ENCODE measurements around the gene KCNMA1.
A peak's percentile ranks its signal among the peaks of the same experiment; 100 is the strongest.

The KCNMA1 gene

DNA sequence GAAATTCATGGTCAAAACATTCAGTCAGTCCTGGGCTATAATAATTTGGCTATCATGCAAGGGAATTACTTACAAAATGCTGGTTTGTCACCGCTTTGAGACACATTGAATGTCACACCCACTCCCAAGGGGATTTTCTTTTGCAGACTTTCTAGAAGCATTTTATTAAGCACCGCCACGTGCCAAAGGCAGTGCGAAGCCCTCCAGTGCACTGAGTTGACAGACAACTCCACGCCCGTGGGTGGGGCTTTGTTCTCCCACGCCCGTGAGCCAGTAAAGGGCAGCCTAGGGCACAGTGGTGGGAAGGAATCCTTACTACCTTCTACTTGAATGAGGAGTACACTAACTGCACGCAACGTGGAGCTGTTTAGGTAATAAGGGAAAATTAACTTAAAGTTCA, 515.8 kb downstream of the KCNMA1 start:
- no peak for DNase-seq

DNA sequence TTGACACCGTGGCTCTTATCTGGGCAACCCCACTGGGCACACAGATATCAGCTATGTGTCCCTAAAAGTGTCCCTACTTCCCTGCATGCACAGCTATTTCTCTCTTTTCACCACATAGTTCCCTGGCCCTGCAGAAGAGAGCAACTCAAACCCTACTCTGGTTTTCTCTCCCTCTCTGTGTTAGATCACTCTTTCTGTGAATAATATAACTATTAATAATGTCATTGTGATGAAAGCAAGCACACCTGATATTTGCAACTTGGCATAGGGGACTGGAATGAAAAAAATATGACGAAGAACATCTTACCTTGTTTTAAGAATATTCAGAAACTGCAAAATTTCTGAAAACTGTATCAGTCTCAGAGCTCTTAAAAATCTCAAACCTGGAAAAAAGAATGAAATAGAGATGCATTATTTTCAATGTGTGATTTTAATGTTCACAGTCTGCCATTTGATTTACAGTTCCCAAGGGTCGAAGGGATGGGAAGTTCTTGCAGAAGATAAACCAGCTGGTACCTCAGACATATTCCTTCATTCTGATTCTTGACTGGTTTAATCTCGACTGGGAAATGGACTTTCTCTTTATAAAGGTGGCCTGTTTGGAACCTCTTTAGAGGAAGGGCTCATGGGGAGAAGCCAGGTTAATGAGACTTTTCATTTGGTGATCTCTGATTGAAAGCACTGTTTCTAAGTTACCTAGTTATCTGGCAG, 516.8 kb downstream of the KCNMA1 start:
- DNase-seq = no peak

DNA sequence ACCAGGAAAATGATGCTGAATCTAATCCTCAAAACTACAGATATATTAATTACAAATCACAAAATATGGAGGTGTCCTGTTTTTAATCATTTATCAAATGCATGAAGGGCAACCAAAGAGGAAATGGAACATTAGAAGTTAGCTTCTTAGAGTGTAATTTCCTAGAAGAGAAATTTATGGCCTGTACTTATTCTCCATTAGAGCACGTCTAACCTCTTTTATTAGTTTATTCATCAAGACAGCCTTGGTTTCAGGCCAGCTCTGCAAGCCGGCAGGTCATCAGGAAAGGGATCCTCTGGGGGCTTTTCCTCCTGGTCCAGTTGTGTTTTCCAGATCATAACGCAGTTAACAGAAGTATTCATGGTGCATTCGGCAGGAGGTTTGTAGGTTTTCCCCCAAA, 517.6 kb downstream of the KCNMA1 start:
- no peak for DNase-seq

DNA sequence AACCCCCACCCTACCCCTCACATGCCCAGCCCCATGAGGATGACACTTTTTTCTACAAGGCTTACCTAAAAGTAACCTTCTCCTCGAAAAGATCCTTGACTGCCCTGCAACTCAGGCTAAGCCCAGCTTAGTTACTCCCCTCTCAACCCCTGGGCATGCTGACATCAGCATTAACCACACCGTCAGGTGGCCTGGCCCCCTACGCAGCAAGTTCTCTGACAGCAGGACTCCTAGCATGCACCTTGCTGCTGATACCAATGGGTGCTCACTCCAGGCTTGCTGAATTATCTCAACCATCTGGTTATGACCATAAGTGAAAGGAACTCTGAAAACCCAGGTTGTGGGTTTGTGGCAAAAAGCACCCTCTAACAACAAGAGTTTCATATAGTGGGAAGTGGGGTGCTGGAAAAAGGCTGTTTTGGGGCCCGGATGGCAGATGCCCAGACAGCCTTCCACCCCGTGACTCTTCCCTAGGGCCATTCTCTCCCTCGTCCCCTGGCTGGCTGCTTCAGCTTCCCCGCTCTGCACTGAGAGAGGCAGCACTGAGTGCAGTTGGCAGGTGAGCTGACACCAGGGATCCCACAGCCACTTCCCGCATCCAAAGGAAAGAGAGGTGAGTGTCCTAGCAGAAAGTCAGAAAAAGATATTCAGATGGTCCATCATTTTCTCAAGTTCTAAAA, 518.9 kb downstream of the KCNMA1 start:
- no peak for DNase-seq

DNA sequence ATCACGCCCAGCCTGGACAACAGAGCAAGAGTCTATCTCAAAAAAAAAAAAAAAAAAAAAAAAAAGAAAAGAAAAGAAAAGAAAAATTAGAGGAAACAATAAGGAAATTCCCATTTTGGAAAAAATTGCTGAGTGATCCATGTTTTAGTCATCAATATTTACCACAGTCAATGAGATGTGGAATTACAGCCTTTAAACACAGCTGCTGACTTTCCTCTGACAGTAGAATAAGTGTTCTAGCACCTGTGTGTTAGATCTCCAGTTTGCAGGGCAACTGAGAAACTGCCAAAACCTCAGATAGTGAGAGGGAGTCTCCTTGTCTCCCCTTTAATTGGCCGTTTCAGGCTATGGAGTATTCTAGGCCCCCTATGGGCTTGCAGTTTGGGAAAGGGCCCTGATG, 520.1 kb downstream of the KCNMA1 start:
- DNase-seq = no peak

DNA sequence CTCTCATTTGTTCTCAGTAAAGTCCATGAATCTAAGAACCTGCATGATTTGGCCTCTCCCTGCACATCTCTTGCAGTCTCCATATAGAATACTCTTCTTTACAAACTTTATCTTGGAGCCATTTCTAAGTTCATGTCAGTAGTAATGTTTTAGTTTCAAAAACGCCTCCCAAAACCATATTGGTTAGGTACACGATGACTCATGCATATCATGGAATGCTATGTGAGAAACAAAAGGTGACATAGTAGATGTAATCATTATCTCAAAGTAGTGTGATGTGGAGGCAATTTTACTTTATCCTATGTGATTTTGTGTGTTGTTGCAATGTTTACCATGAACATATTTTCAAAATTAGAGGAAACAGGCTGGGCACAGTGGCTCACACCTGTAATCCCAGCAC, 520.7 kb downstream of the KCNMA1 start:
- DNase-seq = no peak

DNA sequence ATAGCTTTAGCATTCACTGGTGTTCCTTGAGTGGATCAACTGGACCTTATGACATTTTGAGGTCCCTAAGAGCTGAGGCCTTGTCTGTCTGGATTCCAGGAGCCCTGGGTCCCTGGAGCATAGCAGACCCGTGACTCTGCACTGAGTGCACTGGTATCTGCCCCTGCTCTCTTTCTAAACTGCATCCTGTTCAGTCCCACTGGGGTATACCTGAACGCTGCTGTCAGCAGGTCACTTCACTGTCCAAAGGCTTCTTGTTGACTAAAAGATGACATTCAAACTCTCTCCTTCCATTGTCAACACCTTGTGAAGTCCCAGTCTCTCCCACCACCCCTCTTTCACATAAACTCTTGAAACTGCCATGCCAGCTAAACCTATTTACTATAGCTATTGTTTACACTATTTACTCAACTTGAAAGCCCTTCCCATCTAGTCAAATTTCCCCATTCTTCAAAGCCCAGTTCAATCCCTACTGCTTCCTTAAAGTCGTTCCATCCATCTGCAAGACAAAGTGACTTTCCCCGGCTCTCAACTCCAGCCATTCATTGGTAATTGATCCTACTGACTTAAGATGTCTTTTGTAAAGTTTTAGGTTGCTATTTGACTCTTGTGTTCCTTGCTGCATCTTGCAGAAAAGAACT, 523.3 kb downstream of the KCNMA1 start:
- DNase-seq = no peak

DNA sequence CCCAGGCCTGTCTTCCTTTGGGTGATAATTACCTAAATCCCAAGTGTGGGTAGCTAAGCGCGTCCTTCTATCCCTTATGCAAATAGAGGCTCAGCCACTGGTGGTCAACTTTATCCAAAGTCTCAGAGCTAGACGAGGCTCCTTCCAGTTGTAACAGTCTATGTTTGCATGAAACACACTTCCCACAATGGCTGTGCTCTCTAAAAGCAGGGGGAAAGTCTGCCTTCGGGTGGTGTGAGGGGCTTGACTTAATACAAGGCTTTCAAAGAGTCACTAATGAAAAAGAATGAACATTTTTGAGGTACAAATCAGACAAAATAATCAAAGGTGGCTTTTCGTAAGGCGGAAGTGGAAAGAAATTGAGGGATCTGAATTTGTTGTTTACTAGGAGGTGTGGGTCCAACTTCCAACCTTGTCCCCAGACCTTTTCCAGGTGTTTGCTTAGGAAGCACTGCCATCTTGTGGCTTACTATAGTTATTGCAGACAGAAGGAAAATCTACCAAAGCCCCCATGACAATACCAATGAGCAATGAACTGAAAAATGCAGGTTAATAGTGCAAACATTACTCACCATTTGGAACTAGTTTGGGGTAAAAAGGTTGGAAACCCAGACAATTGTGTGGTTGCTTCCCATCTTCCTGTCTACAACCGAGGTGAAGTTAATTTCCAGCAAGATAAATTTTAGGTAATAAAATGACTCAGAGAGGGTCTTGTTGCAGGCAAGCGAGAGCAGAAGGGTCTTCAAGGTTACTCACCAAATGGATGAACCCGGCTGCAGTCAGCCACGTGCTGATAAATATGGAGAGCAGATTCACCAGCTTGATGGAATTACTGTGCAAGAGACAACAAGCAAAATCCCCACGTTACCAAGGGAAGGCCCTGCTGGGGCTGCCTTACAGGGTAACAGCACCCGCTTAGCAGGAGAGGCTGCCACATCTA, 525.7 kb downstream of the KCNMA1 start:
- peak; percentile 46 for DNase-seq

DNA sequence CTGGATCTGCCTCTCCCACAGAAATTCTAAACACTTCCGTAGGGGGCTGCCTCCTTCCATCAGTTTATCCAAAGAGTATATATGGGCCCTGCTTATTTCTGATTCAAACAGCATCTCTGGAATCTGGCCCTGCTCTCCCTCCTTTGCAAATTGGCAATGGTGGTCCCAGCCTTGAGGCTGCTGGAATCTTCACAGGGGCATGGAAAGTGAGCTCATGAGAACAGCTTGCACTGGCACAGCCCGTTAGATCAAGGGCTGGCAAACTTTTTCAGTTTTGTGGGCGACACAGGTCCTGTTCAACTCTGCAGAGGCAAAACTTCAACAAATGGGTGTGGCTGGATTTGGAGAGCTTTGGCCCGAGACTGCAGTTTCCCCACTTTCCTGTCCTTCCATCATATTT, 526.9 kb downstream of the KCNMA1 start:
- DNase-seq = peak; percentile 42

DNA sequence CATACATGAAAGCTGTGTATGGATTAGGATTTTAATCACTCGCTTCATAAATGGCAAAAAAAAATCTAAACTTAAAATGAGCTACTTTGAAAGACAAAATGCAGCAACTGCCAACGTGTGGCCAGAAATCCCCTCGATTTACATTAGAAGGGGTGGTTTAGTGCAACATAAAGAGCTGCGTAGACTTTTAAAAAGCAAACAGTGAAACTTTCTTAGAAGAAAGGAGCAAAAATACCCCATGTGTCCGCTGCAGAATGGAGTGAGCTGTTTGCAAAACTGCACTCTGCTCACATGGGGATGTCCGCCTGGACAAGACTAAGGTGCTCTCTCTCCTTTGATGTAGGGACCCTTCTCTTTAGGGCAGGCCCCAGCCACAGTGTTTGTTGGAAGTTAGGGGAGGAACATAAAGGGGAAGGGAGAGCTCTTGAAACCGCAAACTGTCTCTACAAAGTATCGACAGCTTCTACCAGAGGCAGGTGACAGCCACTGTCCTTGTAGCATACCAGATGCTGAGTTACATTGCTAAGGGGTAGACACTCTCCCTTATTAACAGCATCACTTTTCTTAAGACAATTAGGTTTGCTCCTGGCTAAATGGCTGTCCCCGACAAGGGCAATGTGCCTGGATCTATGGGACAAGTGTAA, 528.1 kb downstream of the KCNMA1 start:
- no peak for DNase-seq

DNA sequence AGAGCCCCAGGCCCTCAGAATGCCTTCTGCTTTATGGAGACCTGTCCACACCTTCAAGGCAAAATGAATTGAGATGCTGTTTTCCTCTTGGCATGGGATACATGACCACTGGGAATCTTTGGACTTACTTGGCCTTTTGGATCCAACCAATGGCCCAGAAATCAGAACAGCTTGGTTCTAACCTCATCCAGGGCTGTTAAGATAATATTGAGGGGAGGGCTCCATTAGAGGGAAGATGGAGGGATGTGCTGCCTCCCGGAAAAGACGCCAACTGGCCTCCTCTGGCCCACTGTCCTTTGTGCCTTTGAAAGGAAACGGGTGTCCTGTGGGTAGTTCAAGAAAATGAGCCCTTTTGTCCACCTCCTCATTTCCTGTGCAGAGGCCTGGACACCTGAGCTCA, 530.9 kb downstream of the KCNMA1 start:
- no peak for DNase-seq

DNA sequence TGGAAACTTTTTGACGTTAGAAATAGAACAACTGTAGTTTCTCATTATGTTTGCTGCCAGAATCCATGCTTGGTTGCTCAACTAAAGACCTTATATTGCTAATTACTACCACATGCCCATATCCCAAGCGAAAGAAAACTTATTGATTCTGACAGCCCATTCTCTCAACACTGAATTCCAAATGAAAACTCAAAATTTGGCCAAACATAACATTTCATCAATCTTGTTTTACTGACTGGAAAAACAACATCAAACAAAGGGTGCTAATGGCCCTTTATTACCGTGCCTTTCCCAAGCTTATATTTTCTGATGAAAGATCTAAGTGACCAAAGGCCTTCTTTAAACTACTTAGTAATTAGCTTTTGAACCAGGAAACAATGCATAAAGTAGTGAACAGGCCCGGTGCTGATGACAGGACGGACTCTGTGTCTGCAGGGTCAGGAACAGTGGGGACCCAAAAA, 531.8 kb downstream of the KCNMA1 start:
- DNase-seq = no peak

DNA sequence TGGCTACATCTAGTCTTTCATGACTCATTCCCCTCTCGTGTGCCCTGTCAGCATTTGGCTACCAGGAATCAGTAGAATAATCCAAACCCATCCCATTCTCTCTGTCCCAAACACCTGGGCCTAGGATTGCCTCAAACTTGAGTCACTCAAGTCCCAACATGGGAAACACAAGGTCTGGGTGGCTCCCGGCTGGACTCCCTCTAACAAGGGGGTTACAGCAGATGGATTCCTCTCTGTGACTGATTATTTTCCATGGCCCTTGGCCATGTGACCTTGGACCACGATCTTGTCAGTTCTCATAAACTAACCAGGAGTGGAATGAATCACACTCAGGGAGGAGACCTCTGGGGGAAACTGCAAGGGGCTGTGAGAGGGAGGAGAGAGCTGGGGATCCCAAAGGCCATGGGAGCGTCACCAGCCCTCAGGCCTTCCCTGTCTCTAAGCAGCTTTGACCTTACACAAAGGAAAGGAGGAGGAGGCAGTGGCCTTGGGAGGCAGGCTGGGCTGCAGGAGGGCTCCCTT, 533.1 kb downstream of the KCNMA1 start:
- DNase-seq = peak; percentile 44

DNA sequence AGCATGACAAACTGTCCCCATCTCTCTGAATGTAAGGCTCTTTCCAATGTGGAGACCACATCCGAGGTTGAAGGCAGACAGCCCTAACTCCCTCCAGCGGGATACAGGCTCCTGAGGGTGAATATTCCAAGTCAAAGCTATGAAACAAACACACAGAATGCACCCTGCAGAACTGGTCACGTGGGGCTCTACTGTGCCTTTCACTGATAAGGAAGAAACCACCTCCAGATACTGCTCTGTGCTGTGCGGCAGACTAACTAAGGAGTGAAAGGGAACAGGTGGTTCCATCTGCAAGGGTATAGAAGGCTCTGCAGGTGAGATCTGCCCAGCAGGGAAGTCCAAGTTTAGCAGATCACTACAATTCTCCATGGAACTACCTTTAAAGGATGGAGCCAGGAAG, 534.4 kb downstream of the KCNMA1 start:
- DNase-seq = no peak

DNA sequence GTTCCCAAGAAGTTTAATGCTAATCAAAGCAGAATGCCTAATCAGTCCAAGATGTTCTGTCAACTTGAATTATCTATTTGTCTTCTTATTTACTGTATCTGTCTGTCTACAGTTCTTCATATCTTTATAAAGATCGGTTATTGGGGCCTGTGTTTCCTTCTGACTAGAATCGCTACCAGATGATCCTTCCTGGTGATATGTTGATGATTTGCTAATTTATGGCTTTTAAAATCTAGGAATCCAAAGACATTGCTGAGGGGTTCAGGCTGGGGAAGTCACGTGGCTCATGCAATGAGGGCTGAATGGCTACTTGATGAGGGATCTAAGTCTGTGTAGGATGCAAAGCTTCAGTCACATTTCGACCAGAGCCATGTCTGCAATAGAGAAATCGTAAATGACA, 536.3 kb downstream of the KCNMA1 start:
- no peak for DNase-seq

DNA sequence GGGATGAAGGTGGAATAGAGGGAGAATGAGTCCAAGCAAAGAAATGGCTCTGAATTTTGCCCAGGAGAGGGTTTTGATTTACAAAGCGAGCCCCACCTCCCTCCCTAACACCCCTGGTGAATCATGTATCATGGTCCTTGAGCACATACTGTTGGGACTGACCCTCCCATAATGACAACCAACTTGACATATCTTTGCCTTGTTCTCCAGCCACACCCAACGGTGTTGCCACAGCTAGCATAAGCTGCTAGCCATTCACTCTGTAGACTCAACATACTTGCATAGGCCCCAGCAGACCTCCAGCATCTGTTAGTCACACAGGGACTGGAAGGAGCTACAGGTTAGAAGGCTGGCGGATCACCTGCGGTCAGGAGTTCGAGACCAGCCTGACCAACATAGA, 538.5 kb downstream of the KCNMA1 start:
- no peak for DNase-seq

DNA sequence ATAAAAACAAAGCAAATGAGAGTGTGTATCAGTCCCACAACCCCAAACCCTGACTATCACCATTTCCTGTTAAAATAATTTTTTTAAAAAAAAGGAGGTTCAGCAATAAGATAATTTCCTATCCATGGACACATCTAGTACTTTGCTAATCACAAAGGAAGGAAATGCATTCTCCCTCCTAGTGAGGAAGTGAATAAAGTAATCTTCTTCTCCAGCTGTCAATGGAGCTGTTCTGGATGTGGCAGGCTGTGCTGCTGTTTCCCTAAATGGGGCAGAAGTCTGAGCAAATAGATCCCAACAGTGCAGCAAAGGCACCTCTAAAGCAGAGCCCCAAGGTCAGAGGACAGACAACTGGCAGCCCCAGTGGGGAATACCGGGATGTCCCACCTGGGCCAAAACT, 540.0 kb downstream of the KCNMA1 start:
- no peak for DNase-seq

DNA sequence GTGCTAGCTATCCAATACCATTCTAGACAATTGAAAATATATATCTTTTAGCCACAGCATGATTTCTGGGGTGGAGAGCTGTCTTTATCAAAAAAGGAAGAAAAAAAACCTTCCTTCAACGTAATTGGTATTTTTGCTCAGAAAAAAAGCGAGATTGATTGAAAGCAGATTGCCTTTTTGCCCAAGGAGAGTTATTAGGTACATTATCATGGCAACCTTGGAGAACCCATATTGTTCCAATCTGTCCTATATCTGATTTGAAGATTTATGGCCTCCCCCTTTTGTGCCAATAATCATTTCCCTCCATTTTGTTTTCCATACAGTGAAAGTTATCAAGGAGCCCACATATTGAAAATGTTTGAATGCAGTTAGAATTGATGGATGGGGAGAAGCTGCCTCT, 544.5 kb downstream of the KCNMA1 start:
- no peak for DNase-seq

DNA sequence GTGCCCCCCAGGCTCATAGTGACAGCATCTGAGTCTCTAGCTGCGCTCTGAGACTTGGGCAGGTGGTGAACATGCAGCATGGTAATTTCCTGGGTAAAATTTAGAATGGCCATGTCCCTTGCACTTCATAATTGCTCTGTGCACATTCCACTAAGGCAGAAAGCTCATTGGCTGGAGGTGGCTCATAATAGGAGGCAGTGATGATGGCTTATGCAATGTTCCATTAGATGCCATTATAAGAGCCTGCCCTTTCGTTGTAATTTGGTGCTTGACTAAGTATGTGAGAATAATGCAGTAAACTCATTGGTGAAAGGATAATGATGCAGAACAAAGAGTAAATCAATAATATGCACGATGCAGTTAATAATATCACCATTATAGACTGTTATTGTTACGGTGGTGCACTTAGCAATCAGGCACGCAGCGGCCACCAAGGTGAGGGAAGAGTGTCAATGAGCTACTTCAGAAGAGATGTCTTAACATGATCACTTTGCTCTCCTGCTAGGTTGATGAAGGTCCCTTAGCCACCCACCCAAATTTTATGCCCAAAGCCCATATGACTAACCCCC, 545.9 kb downstream of the KCNMA1 start:
- no peak for DNase-seq

DNA sequence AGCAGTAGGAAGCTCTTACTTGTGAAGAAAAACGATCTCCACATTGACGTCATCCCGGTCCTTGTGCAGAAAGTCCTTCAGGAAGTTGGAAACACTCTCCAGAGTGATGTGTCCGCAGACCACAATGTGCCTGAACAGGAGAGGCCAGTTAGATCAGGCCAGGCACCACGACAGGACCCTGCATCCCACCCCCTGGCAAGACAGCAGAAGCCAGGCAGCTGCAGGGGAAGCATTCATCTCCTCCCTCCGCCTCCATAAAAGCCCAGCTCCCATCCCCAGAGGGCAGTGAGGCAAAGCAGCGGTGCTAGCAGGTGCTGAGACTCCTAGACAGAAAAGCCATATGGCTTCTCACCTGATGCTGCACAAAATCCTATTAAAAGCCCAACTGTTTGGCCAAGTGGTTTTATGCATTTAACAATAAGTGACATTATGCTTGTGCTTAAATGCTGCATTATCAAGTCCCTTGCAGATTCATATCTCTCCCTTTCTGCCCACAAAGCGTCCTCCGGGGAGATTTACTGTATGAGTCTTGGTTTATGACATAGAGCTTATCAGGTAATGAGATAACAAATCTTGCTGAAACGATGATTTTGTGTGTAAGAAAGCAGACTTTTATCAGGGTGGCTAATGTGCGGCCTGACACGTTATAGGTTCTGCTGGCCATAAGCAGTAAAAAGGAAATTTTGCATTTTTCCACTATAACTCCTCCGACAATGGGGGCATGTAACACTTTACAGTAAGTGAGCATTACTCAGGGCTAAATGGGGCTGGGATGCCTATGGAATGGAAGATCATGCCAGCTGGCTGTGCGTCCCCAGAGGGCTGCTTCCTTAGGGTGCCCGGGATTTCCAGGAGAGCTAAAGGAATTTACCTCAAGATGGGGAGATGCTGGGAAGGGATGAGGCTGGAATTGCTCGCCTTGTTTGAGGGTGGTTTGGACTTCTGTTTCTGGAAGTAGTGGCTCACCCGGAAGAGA, 546.9 kb downstream of the KCNMA1 start:
- DNase-seq = no peak

DNA sequence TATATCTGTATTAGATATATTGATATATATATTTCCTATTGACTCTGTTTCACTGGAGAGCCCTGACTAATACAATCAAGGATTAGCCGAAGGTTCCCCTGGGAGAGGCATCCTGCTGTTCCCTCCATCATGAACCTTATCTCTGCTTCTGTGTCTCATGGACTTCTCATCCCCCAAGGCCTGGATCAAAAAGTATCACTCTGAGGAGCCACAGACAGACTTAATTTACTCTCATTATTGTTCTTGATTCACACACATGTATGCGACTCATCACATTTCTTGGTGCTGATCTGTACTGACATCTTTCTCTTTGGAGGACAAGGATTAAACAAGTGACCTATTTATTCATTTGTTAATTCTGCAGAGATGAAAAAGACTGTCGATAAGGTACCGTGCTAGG, 550.2 kb downstream of the KCNMA1 start:
- no peak for DNase-seq

All from left hindlimb (tissue), 1 donor.